Hematopoietic multipotent progenitor cell (in vitro differentiated cells): ENCODE results near the gene CTNNBL1. TPM values are rescaled to one million over a fixed set of nuclear protein-coding genes. Genes with fewer than 3 reads are reported as not detected.
"Not testable (repeated sequence)": the region's sequence is repeated elsewhere in the genome, so short reads cannot be mapped to it uniquely, and the experiment has no call there.

Experiments
- DNase-seq, 3 donors: peaks; one replicate each; pipeline ENCODE4 v3.0.0-alpha.2; 2011 to 2015; ENCODE audit warnings: low read depth in 2 of 3, low spot score in 2 of 3
- total RNA-seq: library from RNA; depleted of rRNA; stranded (reverse); fragments of >200 nt; gene quantifications from one replicate; pipeline ENCODE4 v1.2.3, GENCODE V29; 2012

The CTNNBL1 gene
- total RNA-seq, 1 donor: 51.2 TPM

GRCh38 chr20:37677969-37678861, 15.6 kb upstream of the CTNNBL1 start:
- DNase-seq: no peak

GRCh38 chr20:37679751-37680150, 14.1 kb upstream of the CTNNBL1 start:
- DNase-seq: not testable (repeated sequence)

GRCh38 chr20:37680420-37680819, 13.4 kb upstream of the CTNNBL1 start:
- DNase-seq: no peak

- no peak for DNase-seq
These were observed 12.3 kb upstream of the CTNNBL1 start for GRCh38 chr20:37681384-37682112.

- DNase-seq: not testable (repeated sequence)
These were observed 10.7 kb upstream of the CTNNBL1 start for GRCh38 chr20:37683146-37683545.

GRCh38 chr20:37686762-37687477, 6.9 kb upstream of the CTNNBL1 start:
- no peak for DNase-seq

- no peak for DNase-seq
These were observed 6.4 kb upstream of the CTNNBL1 start for GRCh38 chr20:37687478-37687805.

- DNase-seq: no peak
These were observed 5.7 kb upstream of the CTNNBL1 start for GRCh38 chr20:37688093-37688492.

GRCh38 chr20:37690626-37691369, 3.0 kb upstream of the CTNNBL1 start:
- DNase-seq: no peak

GRCh38 chr20:37692459-37693166, 1.2 kb upstream of the CTNNBL1 start:
- no peak for DNase-seq

- no peak for DNase-seq
These were observed 592 bp upstream of the CTNNBL1 start for GRCh38 chr20:37693242-37693634.

- no peak for DNase-seq
These were observed 2.0 kb downstream of the CTNNBL1 start for GRCh38 chr20:37695684-37696342.

GRCh38 chr20:37697314-37697713, 3.5 kb downstream of the CTNNBL1 start:
- peak in 1 of 3 donors; percentile 16 for DNase-seq

GRCh38 chr20:37699202-37699601, 5.4 kb downstream of the CTNNBL1 start:
- DNase-seq: no peak

GRCh38 chr20:37700301-37700700, 6.5 kb downstream of the CTNNBL1 start:
- no peak for DNase-seq

- not testable (repeated sequence) for DNase-seq
These were observed 7.8 kb downstream of the CTNNBL1 start for GRCh38 chr20:37701676-37702075.

GRCh38 chr20:37702403-37703034, 8.7 kb downstream of the CTNNBL1 start:
- DNase-seq: no peak

GRCh38 chr20:37703035-37703845, 9.4 kb downstream of the CTNNBL1 start:
- DNase-seq: no peak
